OCI-LY7 (cell line): ENCODE data around the gene FANCG.

Experiments
- EZH2phosphoT487 ChIP-seq: fragments of 200-600 bp; sonication (generic); IDR thresholded peaks from 2 replicates; pipeline ENCODE4 v1.6.1; 2018; ENCODE audit warnings: low read depth, borderline replicate concordance, mild to moderate bottlenecking, mixed run types, antibody characterized with exemption, low read length, moderate library complexity, mixed read lengths
- TF ChIP-seq, protein P1 (sequence below): fragments of 200-600 bp; sonication (generic); conservative IDR thresholded peaks from 2 replicates; pipeline ENCODE4 v1.5.1; 2014; ENCODE audit warnings: mild to moderate bottlenecking, antibody characterized with exemption, low read length, moderate library complexity, mixed read lengths

DNA sequence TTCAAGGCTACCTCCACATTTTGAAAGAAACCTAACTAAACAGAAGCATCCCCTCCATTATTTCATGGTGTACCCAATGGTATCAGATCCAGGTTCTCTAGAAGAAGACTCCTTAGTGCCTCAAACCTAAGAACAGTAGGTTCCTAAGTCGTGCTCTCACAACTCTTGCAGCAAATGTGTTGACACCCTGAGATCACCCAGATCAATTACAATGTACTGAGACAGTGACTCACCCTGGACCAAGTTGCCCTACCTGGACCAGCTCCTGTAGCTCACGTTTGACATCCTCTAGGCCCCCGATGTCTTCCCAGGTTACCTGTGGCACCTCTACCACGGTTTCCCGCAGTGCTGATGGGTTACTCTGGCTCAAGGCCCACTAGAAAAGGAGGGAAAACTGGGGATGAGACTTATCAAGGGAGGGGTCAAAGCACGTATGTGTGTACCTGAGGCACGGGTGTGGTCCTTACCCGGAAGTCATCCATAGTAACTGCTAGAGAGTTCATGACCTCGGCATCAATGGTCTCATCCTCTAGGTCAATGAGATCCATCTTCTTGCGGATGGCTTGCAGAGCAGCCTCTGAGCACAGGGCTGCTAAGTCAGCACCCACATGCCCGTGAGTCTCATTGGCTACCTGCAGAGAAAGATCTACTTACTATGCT, 19.1 kb downstream of the FANCG start:
- TF ChIP-seq, protein P1, sequence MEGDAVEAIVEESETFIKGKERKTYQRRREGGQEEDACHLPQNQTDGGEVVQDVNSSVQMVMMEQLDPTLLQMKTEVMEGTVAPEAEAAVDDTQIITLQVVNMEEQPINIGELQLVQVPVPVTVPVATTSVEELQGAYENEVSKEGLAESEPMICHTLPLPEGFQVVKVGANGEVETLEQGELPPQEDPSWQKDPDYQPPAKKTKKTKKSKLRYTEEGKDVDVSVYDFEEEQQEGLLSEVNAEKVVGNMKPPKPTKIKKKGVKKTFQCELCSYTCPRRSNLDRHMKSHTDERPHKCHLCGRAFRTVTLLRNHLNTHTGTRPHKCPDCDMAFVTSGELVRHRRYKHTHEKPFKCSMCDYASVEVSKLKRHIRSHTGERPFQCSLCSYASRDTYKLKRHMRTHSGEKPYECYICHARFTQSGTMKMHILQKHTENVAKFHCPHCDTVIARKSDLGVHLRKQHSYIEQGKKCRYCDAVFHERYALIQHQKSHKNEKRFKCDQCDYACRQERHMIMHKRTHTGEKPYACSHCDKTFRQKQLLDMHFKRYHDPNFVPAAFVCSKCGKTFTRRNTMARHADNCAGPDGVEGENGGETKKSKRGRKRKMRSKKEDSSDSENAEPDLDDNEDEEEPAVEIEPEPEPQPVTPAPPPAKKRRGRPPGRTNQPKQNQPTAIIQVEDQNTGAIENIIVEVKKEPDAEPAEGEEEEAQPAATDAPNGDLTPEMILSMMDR, result no peak
- TF ChIP-seq EZH2phosphoT487, result no peak
